UCSD-AML1 (cell line): ENCODE measurements around the gene MRPL34.

Source experiments
- DNase-seq: peaks from one replicate; lab custom pipeline; 2025; ENCODE audit not compliant: unreplicated experiment; lab: John Stamatoyannopoulos, UW

The MRPL34 gene

GRCh38 chr19:17340302-17340870 lies 34.7 kb downstream of the MRPL34 start:
- peak; percentile 16 for DNase-seq

- no peak for DNase-seq
These were observed 35.2 kb downstream of the MRPL34 start for GRCh38 chr19:17340871-17341357.

DNA sequence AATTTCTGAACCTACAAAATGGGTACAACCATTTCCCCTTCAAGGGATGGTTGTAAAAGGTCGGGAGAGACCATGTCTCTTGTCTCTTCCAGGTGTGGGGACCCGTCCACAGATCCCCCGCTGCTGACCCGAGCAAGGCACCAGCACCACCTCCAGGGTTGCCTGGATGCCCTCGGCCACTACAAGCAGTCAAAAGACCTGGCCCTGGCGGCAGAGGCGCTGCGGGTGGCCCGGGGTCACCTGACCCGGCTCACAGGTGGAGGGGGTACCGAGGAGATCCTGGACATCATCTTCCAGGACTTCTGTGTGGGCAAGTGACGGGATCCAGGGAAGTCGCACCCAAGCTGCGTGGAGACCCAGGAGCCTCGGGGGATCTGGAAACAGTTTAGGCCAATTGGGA lies 35.7 kb downstream of the MRPL34 start:
- no peak for DNase-seq

- DNase-seq = no peak
These were observed 36.2 kb downstream of the MRPL34 start for GRCh38 chr19:17341845-17342244.

- peak; percentile 81 for DNase-seq
These were observed 40.5 kb downstream of the MRPL34 start for GRCh38 chr19:17346109-17346671.

- peak; percentile 70 for DNase-seq
These were observed 41.7 kb downstream of the MRPL34 start for GRCh38 chr19:17347361-17347760.

DNA sequence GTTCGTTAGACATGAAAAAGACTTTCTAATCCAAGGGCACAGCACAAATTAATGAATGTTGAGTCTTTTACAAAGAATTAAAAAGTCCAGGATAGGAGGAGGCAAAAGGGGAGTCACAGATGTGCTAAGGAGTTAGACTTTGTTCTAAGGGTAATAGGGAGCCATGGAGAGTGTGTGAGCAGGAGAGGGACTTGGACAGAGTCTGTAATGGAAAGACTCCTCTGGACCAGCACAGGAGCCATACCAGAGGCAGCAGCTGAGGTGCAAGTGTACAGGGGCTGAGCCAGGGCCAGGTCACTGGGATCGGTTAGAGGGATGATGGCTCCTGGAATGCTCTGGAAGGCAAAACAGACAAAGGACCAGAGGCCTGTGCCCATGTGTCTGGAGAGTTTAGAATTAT lies 42.2 kb downstream of the MRPL34 start:
- no peak for DNase-seq

DNA sequence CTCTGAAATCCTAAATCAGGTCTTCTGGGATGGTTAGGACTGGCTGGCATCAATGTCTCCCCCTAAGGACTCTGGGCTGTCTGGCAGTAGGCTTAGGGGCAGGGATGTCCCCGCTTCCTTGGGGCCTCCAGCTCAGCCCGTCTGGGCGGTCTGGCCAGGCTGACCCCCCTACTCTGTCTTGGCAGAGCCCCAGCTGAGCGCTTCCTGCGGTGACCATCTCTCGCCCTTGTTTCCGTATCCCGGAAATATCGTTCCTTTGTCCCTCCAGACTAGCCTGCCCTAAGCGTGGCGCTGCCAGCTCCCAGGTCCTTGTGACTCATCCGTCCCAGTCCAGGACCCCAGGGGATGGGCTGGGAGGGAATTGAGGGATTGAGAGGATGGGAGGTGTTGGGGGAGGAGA lies 43.0 kb downstream of the MRPL34 start:
- peak; percentile 68 for DNase-seq

- no peak for DNase-seq
These were observed 46.3 kb downstream of the MRPL34 start for GRCh38 chr19:17351815-17352435.

DNA sequence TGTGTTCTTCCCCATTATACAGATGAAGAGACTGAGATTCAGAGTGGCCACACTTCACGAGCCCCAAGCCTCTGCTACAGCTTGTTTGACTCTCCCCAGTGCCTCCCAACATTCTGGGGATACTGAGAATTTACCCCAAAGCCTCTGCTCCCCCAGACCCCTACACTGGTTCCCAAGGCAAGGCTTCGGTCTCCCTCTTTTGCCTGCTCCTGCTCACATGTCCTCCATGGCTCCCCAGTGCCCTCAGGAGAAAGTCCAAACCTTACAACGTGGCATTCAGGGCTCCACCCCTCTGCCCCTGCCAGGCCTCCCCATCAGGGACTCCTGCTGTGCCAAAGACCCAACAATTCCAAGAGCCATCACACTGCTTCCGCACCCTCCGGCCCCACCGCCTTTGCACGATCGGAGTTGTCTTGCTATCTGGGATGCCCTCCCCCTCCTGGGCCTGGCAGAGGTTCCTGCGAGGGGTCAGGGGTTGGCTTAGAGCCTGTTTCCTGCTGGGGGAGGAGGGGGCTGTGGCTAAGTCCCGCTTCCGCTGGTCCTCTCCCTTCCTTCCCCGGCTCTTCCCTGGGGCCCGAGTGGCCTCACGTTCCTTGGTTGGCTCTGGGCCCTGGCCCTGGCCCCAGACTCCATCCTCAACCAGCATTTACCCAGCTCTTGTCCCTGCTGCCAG lies 47.1 kb downstream of the MRPL34 start:
- DNase-seq = peak; percentile 92

GRCh38 chr19:17353386-17353785 lies 47.7 kb downstream of the MRPL34 start:
- DNase-seq = no peak
